Fibroblast of skin of scalp (primary cell): ENCODE measurements around the gene SPTB.
A peak's percentile ranks its signal among the peaks of the same experiment; 100 is the strongest.

ENCODE experiments used
- DNase-seq: peaks from one replicate; pipeline ENCODE4 v3.0.0-alpha.2; 2013

Gene SPTB

DNA sequence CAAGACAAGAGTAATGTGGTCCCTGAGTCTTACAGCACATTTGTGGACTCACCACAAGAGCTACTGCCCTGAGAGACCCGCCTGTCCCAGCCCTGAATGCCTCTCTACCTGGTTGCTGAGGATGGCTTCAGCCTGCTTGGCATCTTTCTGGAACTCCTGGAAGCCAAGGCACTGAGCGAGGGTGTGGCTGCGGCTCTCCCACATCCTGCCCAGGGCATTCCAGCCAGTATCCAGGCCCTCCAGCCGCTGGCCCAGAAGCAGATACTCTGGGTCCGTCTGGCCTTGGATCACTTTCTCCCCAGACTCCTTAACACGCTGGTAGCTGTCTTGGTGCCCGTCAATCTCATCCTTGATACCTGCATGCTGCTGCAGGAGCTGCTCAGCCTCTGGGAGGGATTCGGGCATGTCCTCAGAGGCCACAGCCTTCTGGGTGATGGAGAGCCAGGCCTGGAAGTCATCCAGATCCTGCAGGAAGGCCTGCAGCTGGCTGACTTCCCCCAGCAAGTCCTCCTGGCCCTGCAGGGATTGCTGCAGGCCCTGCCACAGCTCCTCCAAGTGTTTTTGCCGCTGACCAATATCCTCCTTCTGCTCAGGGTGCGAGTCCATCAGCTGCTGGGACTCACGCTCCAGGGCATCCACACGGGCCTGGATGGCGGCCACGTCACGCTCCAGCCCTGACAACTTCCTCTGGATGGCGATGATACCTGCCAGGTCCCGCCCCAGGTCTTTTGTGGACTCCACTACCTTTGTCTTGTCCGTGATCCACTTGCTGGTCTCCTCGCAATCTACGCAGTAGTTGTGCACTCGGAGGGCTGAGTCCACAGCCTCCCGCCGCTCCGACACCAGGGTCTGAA lies 93.2 kb downstream of the SPTB start:
- no peak for DNase-seq

DNA sequence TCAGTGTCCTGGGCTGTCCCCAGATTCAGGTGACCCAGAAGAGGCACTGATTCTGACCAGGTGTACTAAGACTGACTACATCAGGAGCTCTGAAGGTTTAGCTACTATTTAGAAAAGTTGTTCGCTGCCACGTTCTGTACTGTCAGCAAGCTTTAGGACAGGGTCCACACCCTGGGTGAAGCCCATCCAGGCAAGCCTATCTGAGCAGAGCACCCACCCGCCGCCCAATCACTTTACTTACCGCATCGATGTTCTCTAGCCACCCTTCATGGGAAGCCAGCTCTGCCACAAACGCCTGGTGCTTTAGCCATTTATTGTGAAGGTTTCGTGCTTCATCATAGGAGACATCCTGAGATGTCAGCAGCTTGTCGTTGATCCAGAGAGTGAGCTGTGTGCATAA lies 95.7 kb downstream of the SPTB start:
- DNase-seq, result no peak

DNA sequence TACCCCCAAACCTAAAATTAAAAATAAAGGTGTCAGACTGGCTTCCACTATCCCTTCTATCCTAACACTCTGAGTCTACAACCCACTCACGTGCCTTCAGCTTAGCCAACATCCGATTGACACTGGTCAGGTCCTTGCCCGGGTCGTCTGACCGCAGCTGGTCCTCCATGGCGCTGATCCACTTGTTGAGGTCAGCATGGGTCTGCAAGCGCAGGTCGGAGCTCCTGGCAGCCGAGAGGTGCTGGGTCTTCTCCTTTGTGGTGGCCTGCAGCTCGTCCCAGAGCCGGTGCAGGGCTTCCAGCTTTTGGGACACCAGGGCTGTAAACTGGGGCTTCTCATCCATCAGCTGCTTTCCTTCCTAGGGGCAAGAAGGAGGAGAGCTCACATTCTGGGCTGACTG lies 97.5 kb downstream of the SPTB start:
- DNase-seq, result no peak

GRCh38 chr14:64779472-64779871 lies 100.2 kb downstream of the SPTB start:
- DNase-seq, result no peak

DNA sequence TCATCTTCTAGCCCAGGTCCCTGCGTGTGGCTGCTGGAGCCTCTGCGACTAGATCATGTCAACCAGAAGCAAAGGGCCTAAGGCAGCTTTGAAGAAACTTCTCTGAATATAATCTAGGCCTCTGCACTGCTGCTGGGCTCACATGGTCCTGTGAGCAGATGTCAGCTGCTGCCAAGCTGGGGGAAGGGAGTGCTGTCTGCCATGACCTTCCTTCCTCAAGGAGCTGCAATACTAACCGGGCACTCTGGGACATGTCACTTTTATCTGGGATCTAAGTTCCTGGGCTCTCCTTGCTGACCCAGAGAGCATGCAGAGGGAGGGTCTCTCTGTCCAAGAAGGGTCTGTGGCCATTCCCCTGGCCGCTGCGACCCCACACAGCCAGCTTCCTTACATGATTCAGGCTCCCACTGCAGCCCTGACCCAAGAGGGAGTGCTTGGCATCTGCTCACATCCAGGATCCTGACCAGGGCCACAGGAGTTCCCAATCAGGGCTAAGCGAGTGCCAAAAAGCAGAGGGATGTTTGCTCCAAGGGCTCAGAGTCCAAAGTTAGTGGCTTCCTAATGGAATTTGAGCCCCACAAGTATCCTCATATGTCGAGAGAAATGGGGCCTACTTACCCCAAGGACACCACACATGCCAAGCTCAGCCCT lies 101.5 kb downstream of the SPTB start:
- DNase-seq, result no peak

DNA sequence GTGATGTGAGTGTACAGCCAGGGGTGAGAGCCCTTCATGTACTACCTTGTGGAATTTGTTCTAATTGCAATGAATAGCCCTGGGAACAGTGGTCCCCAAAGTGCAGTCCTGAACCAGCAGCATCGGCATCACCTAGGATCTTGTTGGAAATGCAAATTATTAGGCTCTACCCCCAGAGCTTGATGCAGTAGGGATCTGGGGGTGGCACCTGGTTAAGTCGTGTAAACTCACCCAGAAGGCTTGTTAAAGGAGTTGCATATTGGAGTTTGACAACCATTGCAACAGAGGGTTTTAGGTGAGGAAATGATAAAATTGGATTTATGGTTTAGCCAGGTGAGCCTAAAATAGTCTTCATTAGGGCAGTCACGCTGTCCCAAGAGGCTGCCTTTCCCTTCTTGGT lies 102.2 kb downstream of the SPTB start:
- no peak for DNase-seq

DNA sequence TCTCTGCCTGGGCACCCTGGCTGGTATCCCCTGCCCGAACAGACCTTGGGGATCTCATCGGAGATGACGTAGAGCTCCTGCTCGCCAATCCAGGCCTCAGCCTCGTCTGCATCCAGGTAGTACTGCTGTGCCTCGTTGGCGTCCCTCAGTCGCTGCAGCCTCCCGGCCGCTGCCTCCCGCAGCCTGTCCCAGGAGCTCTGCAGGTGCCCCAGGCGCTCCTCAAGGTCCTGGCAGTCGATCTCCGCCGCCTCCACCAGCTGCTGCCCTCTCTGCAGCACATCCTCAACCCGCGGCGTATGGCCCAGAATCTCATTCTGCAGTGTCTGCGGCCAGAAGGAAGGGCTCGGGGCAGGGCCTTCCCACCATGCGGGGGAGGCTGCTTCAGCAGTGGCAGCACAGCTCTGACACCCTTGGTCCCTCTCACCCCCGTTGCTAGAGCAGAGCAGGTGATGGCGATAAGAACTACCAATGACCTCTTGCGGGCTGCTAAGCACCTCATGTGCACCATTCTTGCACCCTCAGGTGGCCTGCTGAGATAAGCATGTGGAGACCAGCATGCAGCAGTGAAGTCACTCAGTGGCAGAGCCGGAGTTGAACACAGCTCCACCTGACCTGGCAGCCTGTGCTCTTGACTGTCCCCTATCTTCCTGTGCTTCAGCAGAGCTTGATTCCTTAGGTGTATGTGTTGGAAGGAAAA lies 104.5 kb downstream of the SPTB start:
- DNase-seq, result no peak

- DNase-seq, result no peak
Observed at GRCh38 chr14:64774272-64774671, 105.4 kb downstream of the SPTB start.

DNA sequence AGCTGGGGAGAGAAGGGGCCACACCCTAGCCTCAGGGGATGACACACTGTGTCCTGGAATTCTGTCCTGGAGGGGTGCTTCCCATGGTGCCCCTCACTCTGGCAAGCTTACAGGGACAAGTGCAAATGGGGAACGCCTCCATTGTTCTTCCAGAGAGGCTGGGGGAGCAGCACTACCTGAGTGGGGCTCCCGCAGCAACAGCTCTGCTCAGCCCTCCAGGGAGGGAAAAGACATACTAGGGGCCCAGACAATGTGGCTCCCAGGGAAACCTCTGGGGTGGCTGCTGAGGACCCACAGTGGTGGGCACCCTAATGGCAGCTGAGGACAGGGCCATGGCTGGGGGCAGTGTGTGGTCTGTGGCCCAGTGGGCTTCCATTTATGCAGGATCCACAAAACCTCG lies 106.1 kb downstream of the SPTB start:
- DNase-seq, result no peak

- DNase-seq, result no peak
Observed at GRCh38 chr14:64773046-64773445, 106.7 kb downstream of the SPTB start.

DNA sequence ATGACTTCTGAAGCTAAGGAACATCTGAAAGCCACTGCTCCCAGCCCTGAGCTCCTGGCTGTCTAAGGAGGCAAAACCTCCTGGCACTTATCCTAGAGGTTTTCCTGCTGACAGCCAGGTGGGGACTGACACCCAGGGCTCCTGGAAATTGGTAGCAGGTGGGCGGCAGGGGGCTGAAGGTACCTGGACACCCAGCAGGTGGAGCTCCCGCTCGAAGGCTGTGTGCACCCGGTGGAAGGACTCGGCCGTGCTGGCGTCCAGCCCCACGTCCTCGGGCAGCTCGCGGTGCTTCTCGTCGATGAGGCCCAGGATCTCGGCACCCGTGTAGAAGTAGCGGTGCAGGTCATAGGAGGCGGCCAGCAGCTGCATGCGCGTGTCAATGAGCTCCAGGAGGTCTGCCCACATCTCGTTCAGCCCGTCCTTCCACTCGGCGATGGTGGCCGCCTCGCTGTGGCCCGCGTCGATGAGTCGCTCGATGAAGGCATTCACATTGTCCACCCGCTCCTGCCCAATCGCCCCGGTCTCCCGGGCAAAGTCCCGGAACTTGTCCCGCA lies 107.2 kb downstream of the SPTB start:
- DNase-seq, result no peak

GRCh38 chr14:64771161-64771560 lies 108.5 kb downstream of the SPTB start:
- no peak for DNase-seq

GRCh38 chr14:64770751-64771150 lies 109.0 kb downstream of the SPTB start:
- DNase-seq, result no peak

GRCh38 chr14:64769096-64770020 lies 110.3 kb downstream of the SPTB start:
- no peak for DNase-seq

GRCh38 chr14:64768401-64769095 lies 111.2 kb downstream of the SPTB start:
- no peak for DNase-seq

- no peak for DNase-seq
Observed at GRCh38 chr14:64767215-64767964, 112.3 kb downstream of the SPTB start.

- DNase-seq, result no peak
Observed at GRCh38 chr14:64766430-64767151, 113.1 kb downstream of the SPTB start.

DNA sequence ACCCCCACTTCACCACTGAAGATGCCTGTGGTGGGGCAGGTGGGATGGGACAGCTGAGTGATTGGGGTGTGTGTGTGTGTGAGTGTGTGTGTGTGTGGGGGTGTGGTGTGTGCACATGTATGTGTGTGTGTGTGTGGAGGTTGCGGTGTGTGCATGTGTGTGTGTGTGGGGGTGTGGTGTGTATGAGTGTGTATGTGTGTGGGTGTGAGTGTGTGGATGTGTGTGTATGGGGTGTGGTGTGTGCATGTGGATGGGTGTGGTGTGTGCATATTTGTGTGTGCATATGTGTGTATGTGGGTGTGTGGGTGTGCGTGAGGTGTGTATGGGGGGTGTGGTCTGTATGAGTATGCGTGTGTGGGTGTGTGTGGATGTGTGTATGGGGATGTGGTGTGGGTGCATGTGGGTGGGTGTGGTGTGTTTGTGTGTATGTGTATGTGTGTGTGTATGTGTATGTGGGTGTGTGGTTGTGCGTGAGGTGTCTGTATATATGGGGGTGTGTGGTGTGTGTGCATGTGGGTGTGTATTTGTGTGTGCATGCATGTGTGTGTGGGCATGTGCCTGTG lies 113.9 kb downstream of the SPTB start:
- DNase-seq, result no peak

- DNase-seq, result peak; percentile 85
Observed at GRCh38 chr14:64764641-64765520, 114.8 kb downstream of the SPTB start.
